HEK293 (cell line): ENCODE results near the gene EPS8.
A peak's percentile ranks its signal among the peaks of the same experiment; 100 is the strongest.

Source experiments
- CTCF ChIA-PET: fragments of 350-600 bp; formaldehyde crosslinking; extraction: SDS; loops from one replicate; lab custom pipeline; 2021; ENCODE audit warnings: antibody characterized with exemption; lab: Yijun Ruan, JAX
- POLR2A ChIA-PET: fragments of 300-600 bp; formaldehyde crosslinking; extraction: SDS; loops from one replicate; lab custom pipeline; 2020; ENCODE audit warnings: antibody characterized with exemption, inconsistent platforms; lab: Yijun Ruan, JAX
- H3K27ac ChIP-seq: fragments of 200-500 bp; sonication (Bioruptor generic); 2 replicates; pipeline ENCODE4 v1.5.1; 2014; ENCODE audit warnings: low read depth, low read length, control low read depth, inconsistent platforms; ENCODE audit errors: extremely low read depth
- H3K36me3 ChIP-seq, 2 experiments: fragments of 200-500 bp in 1 of 2; sonication (Bioruptor generic) in 1 of 2; 1 replicate in 1 of 2; 2 replicates in 1 of 2; pipeline ENCODE4 v1.5.1; 2014 to 2017; ENCODE audit warnings: inconsistent platforms in 2 of 2, low read length in 2 of 2; ENCODE audit not compliant: control insufficient read depth in 2 of 2, insufficient read depth in 1 of 2
- H3K4me1 ChIP-seq: fragments of 200-500 bp; sonication (Bioruptor generic); 2 replicates; pipeline ENCODE4 v1.5.1; 2014; ENCODE audit warnings: mild to moderate bottlenecking, low read length, inconsistent platforms; ENCODE audit not compliant: control insufficient read depth, insufficient read depth
- H3K4me3 ChIP-seq: 2 replicates; pipeline ENCODE4 v1.5.1; 2011; ENCODE audit warnings: low read depth, mild to moderate bottlenecking, control low read depth, low read length, moderate library complexity
- H3K9me3 ChIP-seq: fragments of 200-500 bp; sonication (Bioruptor generic); 2 replicates; pipeline ENCODE4 v1.5.1; 2014; ENCODE audit warnings: low read depth, low read length, inconsistent platforms; ENCODE audit not compliant: control insufficient read depth, insufficient read depth
- GLI2 ChIP-seq: fragments of 450-650 bp; formaldehyde crosslinking; IDR thresholded peaks from 2 replicates; pipeline ENCODE4; 2017; ENCODE audit warnings: missing biosample characterization, missing genetic modification characterization, low read depth, borderline replicate concordance
- REPIN1 ChIP-seq: fragments of 450-650 bp; formaldehyde crosslinking; IDR thresholded peaks from 2 replicates; pipeline ENCODE4 v1.5.1; 2017; ENCODE audit warnings: missing biosample characterization, missing genetic modification characterization, low read depth
- ZIC2 ChIP-seq: fragments of 450-650 bp; formaldehyde crosslinking; IDR thresholded peaks from 2 replicates; pipeline ENCODE4 v1.5.1; 2016; ENCODE audit warnings: missing biosample characterization, missing genetic modification characterization
- ZNF169 ChIP-seq: fragments of 450-650 bp; formaldehyde crosslinking; IDR thresholded peaks from 2 replicates; pipeline ENCODE4 v1.5.1; 2016; ENCODE audit warnings: missing biosample characterization, missing genetic modification characterization
- ZNF174 ChIP-seq: fragments of 450-650 bp; formaldehyde crosslinking; IDR thresholded peaks from 2 replicates; pipeline ENCODE4 v1.5.0; 2017; ENCODE audit warnings: missing biosample characterization, mild to moderate bottlenecking, missing genetic modification characterization
- ZNF211 ChIP-seq: fragments of 450-650 bp; formaldehyde crosslinking; IDR thresholded peaks from 2 replicates; pipeline ENCODE4 v1.5.1; 2016; ENCODE audit warnings: low read depth, missing biosample characterization, missing genetic modification characterization
- ZNF280C ChIP-seq: fragments of 450-650 bp; formaldehyde crosslinking; IDR thresholded peaks from 2 replicates; pipeline ENCODE4 v1.5.1; 2016; ENCODE audit warnings: missing biosample characterization, missing genetic modification characterization
- ZNF366 ChIP-seq: fragments of 450-650 bp; formaldehyde crosslinking; conservative IDR thresholded peaks from 2 replicates; pipeline ENCODE4 v1.5.1; 2016; ENCODE audit warnings: missing biosample characterization, missing genetic modification characterization
- ZNF433 ChIP-seq: fragments of 450-650 bp; formaldehyde crosslinking; IDR thresholded peaks from 2 replicates; pipeline ENCODE4 v1.5.1; 2016; ENCODE audit warnings: missing biosample characterization, missing genetic modification characterization, low read depth
- ZNF510 ChIP-seq: fragments of 450-650 bp; formaldehyde crosslinking; IDR thresholded peaks from 2 replicates; pipeline ENCODE4 v1.5.1; 2018; ENCODE audit warnings: mild to moderate bottlenecking, missing genetic modification characterization, missing biosample characterization; ENCODE audit not compliant: insufficient replicate concordance
- ZNF555 ChIP-seq: fragments of 450-650 bp; formaldehyde crosslinking; conservative IDR thresholded peaks from 2 replicates; pipeline ENCODE4 v1.5.1; 2017; ENCODE audit warnings: missing biosample characterization, mild to moderate bottlenecking, missing genetic modification characterization, inconsistent platforms
- ZNF580 ChIP-seq: fragments of 450-650 bp; formaldehyde crosslinking; IDR thresholded peaks from 2 replicates; pipeline ENCODE4 v1.5.1; 2016; ENCODE audit warnings: missing biosample characterization, missing genetic modification characterization
- ZNF585B ChIP-seq: fragments of 450-650 bp; formaldehyde crosslinking; IDR thresholded peaks from 2 replicates; pipeline ENCODE4 v1.5.1; 2016; ENCODE audit warnings: missing biosample characterization, missing genetic modification characterization
- ZNF660 ChIP-seq: fragments of 450-650 bp; IDR thresholded peaks from 2 replicates; pipeline ENCODE4 v1.5.1; 2018; ENCODE audit warnings: missing biosample characterization, mild to moderate bottlenecking, missing genetic modification characterization
- ZNF768 ChIP-seq: fragments of 450-650 bp; formaldehyde crosslinking; IDR thresholded peaks from 2 replicates; pipeline ENCODE4 v1.5.1; 2018; ENCODE audit warnings: missing biosample characterization, mild to moderate bottlenecking, missing genetic modification characterization
- TF ChIP-seq, protein P1 (sequence below): fragments of 450-650 bp; formaldehyde crosslinking; IDR thresholded peaks from 2 replicates; pipeline ENCODE4 v1.5.1; 2016; ENCODE audit warnings: missing biosample characterization, missing genetic modification characterization
- TF ChIP-seq, protein P2 (sequence below): fragments of 450-650 bp; formaldehyde crosslinking; IDR thresholded peaks from 2 replicates; pipeline ENCODE4; 2016; ENCODE audit warnings: missing biosample characterization, missing genetic modification characterization

Gene EPS8

DNA sequence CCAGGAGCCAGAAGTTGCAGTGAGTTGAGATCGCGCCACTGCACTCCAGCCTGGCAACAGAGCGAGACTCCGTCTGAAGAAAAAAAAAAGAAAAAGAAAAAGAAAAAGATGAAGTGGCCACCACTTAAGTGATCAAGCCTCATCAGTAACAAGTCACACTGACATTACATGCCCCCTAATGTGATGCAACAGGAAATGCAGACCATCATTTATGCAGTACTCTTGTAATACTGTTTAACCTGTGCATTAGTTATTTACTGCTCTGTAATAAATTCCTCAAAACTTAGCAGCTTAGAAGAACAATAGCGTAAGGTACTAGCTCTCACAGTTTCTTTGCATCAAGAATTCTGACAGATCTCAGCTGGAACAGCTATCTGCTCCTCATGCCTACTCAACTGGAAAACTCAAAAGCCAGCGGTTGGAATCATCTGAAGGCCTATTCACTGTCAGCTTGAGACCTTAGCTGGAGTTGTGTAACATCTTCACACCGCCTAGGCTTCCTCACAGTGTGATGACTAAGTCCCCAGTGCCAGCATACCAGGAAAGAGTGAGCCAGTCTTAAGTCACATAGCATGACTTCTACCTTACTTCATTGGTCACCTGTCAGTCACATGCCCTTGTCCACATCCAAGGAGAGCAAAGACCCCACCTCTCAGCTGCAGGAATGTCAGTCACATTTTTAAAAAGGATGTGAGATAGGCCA is 31.5 kb downstream of the EPS8 start:
- TF ChIP-seq ZNF366 (peak; percentile 49), ZNF510 (tag by site-specific recombination) (peak; percentile 97), ZIC2 (tag by site-specific recombination) (0 out of 2 replicates have a peak, but pooled peaks have one; percentile 26), GLI2 (tag by site-specific recombination) (no peak), ZNF660 (tag by site-specific recombination) (0 out of 2 replicates have a peak, but pooled peaks have one; percentile 36), ZNF580 (tag by site-specific recombination) (no peak)
- no peaks in the 10 kb centered on the region for H3K36me3 ChIP-seq
- no peak overlapping the region for H3K27ac ChIP-seq
- no peaks in the 10 kb centered on the region for H3K9me3 ChIP-seq
- no peak overlapping the region for H3K4me3 ChIP-seq
- ChIA-PET CTCF (interaction anchor here (2.3 kb wide), 1 partner anchor 15 kb away, joined by 6 read pairs; no protein-coding TSS in a partner anchor), POLR2A (no interaction called here)
- H3K4me1 ChIP-seq = no peaks in the 10 kb centered on the region

- Histone ChIP-seq H3K4me1 (no peaks in the 10 kb centered on the region), H3K9me3 (no peaks in the 10 kb centered on the region), H3K27ac (no peak overlapping the region)
- ChIA-PET POLR2A (no interaction called here), CTCF (interaction anchor here (2.3 kb wide), 1 partner anchor 16 kb away, joined by 6 read pairs; no protein-coding TSS in a partner anchor)
- TF ChIP-seq ZNF211 (tag by site-specific recombination) = no peak
- TF ChIP-seq ZNF174 (tag by site-specific recombination) = no peak
- no peak for TF ChIP-seq ZNF169 (tag by site-specific recombination)
- TF ChIP-seq, all 188 proteins: peak for 0
- Histone ChIP-seq H3K36me3 (no peaks in the 10 kb centered on the region), H3K4me3 (no peak overlapping the region)
Measured at GRCh38 chr12:15756822-15757221, 32.4 kb downstream of the EPS8 start.

GRCh38 chr12:15754233-15754632 is 35.0 kb downstream of the EPS8 start:
- H3K4me3 ChIP-seq = no peak overlapping the region
- ChIA-PET POLR2A (no interaction called here), CTCF (interaction anchor here (0.7 to 1.1 kb wide), 4 partner anchors 18 to 606 kb away, joined by 3 to 6 read pairs (median 4); no protein-coding TSS in a partner anchor)
- TF ChIP-seq REPIN1 = no peak
- TF ChIP-seq, protein P1, sequence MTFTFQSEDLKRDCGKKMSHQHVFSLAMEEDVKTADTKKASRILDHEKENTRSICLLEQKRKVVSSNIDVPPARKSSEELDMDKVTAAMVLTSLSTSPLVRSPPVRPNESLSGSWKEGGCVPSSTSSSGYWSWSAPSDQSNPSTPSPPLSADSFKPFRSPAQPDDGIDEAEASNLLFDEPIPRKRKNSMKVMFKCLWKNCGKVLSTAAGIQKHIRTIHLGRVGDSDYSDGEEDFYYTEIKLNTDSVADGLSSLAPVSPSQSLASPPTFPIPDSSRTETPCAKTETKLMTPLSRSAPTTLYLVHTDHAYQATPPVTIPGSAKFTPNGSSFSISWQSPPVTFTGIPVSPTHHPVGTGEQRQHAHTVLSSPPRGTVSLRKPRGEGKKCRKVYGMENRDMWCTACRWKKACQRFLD (tag by site-specific recombination) = no peak
- TF ChIP-seq ZNF280C (tag by site-specific recombination) = no peak
- TF ChIP-seq ZNF768 (tag by site-specific recombination) = no peak
- no peak for TF ChIP-seq ZNF585B
- TF ChIP-seq ZNF433 (tag by site-specific recombination) = no peak
- TF ChIP-seq, protein P2, sequence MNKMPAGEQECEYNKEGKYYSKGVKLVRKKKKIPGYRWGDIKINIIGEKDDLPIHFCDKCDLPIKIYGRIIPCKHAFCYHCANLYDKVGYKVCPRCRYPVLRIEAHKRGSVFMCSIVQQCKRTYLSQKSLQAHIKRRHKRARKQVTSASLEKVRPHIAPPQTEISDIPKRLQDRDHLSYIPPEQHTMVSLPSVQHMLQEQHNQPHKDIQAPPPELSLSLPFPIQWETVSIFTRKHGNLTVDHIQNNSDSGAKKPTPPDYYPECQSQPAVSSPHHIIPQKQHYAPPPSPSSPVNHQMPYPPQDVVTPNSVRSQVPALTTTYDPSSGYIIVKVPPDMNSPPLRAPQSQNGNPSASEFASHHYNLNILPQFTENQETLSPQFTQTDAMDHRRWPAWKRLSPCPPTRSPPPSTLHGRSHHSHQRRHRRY (tag by site-specific recombination) = no peak
- no peak for TF ChIP-seq ZNF555 (tag by site-specific recombination)
- no peaks in the 10 kb centered on the region for H3K4me1 ChIP-seq
- H3K27ac ChIP-seq = no peak overlapping the region
- H3K9me3 ChIP-seq = no peaks in the 10 kb centered on the region
- no peaks in the 10 kb centered on the region for H3K36me3 ChIP-seq
